Fibroblast of skin of scalp (primary cell): Measurements from ENCODE around the gene BRDT. TPM values are rescaled to one million over a fixed set of nuclear protein-coding genes. Genes with fewer than 3 reads are reported as not detected.

Experiments
- DNase-seq: peaks from one replicate; pipeline ENCODE4 v3.0.0-alpha.2; 2013
- polyA plus RNA-seq, 2 experiments: library from polyadenylated mRNA; unstranded; fragments of 120-200 nt; gene quantifications; one replicate each; pipeline ENCODE4 v1.2.1, GENCODE V29; 2013; ENCODE audit not compliant: insufficient read length in 2 of 2

The BRDT gene
- not detected for polyA plus RNA-seq (2013, experiment 1 of 2; ENCODE audit: insufficient read length)
- not detected for polyA plus RNA-seq (2013, experiment 2 of 2; ENCODE audit: insufficient read length)

GRCh38 chr1:91949356-91949699, at the start of gene BRDT:
Gene BRDT (plus strand): TSS chr1:91949401. CDS start chr1:91962755, 13,354 bp downstream.
- DNase-seq, result no peak

GRCh38 chr1:91900562-91900961, 48.6 kb upstream of the BRDT start:
- DNase-seq, result peak; percentile 87

- DNase-seq, result peak; percentile 50
Measured at GRCh38 chr1:91901231-91901630, 48.0 kb upstream of the BRDT start.

- peak; percentile 7 for DNase-seq
Measured at GRCh38 chr1:91912266-91912665, 36.9 kb upstream of the BRDT start.

GRCh38 chr1:91913018-91913417, 36.2 kb upstream of the BRDT start:
- DNase-seq, result peak; percentile 26

GRCh38 chr1:91916046-91916445, 33.2 kb upstream of the BRDT start:
- DNase-seq, result no peak

GRCh38 chr1:91916811-91917460, 32.3 kb upstream of the BRDT start:
- no peak for DNase-seq

GRCh38 chr1:91919962-91920361, 29.2 kb upstream of the BRDT start:
- peak; percentile 21 for DNase-seq

GRCh38 chr1:91924146-91924545, 25.1 kb upstream of the BRDT start:
- peak; percentile 81 for DNase-seq

- no peak for DNase-seq
Measured at GRCh38 chr1:91925644-91926435, 23.4 kb upstream of the BRDT start.

- no peak for DNase-seq
Measured at GRCh38 chr1:91928026-91928425, 21.2 kb upstream of the BRDT start.

GRCh38 chr1:91929250-91929649, 20.0 kb upstream of the BRDT start:
- DNase-seq, result peak; percentile 39

- DNase-seq, result no peak
Measured at GRCh38 chr1:91937613-91938012, 11.6 kb upstream of the BRDT start.

GRCh38 chr1:91940496-91940895, 8.7 kb upstream of the BRDT start:
- no peak for DNase-seq

GRCh38 chr1:91944087-91944486, 5.1 kb upstream of the BRDT start:
- DNase-seq, result no peak

GRCh38 chr1:91948097-91948496, 1.1 kb upstream of the BRDT start:
- no peak for DNase-seq

- no peak for DNase-seq
Measured at GRCh38 chr1:91948501-91949355, 473 bp upstream of the BRDT start.

- no peak for DNase-seq
Measured at GRCh38 chr1:91952187-91952586, 3.0 kb downstream of the BRDT start.

- DNase-seq, result no peak
Measured at GRCh38 chr1:91958926-91959325, 9.7 kb downstream of the BRDT start.

GRCh38 chr1:91968334-91968733, 19.1 kb downstream of the BRDT start:
- no peak for DNase-seq

GRCh38 chr1:91979383-91979782, 30.2 kb downstream of the BRDT start:
- no peak for DNase-seq

GRCh38 chr1:91980663-91981062, 31.5 kb downstream of the BRDT start:
- no peak for DNase-seq

- DNase-seq, result no peak
Measured at GRCh38 chr1:91981996-91982609, 32.9 kb downstream of the BRDT start.
